LNCaP clone FGC (cell line): ENCODE results near the gene TOP2A.
A peak's percentile ranks its signal among the peaks of the same experiment; 100 is the strongest.

Experiments
- DNase-seq: peaks from one replicate; pipeline ENCODE4 v3.0.0-alpha.2; 2011; ENCODE audit warnings: low read depth
- H3K4me3 ChIP-seq: 2 replicates; pipeline ENCODE4 v1.5.1; 2011; ENCODE audit warnings: mild to moderate bottlenecking, low read depth, low read length, control low read depth
- CTCF ChIP-seq: IDR thresholded peaks from 2 replicates; pipeline ENCODE4 v1.5.1; 2012; ENCODE audit warnings: mild to moderate bottlenecking; ENCODE audit not compliant: control insufficient read depth, insufficient read depth; ENCODE audit errors: extremely low read depth

TOP2A gene

GRCh38 chr17:40361925-40362695 is 55.6 kb downstream of the TOP2A start:
- TF ChIP-seq CTCF, result no peak
- peak overlapping the region; percentile 52 for H3K4me3 ChIP-seq

GRCh38 chr17:40361063-40361924 is 56.4 kb downstream of the TOP2A start:
- TF ChIP-seq CTCF, result no peak
- no peak overlapping the region for H3K4me3 ChIP-seq
- no peak for DNase-seq

More at GRCh38 chr17:40361925-40362695, 55.6 kb downstream of the TOP2A start:
- no peak for DNase-seq

GRCh38 chr17:40360091-40360490 is 57.6 kb downstream of the TOP2A start:
- TF ChIP-seq CTCF, result no peak
- no peak overlapping the region for H3K4me3 ChIP-seq
- no peak for DNase-seq

GRCh38 chr17:40358323-40359038 is 59.2 kb downstream of the TOP2A start:
- peak; percentile 95 for TF ChIP-seq CTCF
- H3K4me3 ChIP-seq, result no peak overlapping the region

GRCh38 chr17:40356990-40357881 is 60.5 kb downstream of the TOP2A start:
- no peak for TF ChIP-seq CTCF
- DNase-seq, result no peak
- H3K4me3 ChIP-seq, result no peak overlapping the region

More at GRCh38 chr17:40358323-40359038, 59.2 kb downstream of the TOP2A start:
- DNase-seq, result peak; percentile 19
